Measurements from ENCODE around the gene IQGAP2. TPM values are rescaled to one million over a fixed set of nuclear protein-coding genes. Genes with fewer than 3 reads are reported as not detected.
A peak's percentile ranks its signal among the peaks of the same experiment; 100 is the strongest.
"Not testable (repeated sequence)": the region's sequence is repeated elsewhere in the genome, so short reads cannot be mapped to it uniquely, and the experiment has no call there.

IQGAP2 gene
- total RNA-seq, 1 donor from 2014 or later = 2.4 TPM

DNA sequence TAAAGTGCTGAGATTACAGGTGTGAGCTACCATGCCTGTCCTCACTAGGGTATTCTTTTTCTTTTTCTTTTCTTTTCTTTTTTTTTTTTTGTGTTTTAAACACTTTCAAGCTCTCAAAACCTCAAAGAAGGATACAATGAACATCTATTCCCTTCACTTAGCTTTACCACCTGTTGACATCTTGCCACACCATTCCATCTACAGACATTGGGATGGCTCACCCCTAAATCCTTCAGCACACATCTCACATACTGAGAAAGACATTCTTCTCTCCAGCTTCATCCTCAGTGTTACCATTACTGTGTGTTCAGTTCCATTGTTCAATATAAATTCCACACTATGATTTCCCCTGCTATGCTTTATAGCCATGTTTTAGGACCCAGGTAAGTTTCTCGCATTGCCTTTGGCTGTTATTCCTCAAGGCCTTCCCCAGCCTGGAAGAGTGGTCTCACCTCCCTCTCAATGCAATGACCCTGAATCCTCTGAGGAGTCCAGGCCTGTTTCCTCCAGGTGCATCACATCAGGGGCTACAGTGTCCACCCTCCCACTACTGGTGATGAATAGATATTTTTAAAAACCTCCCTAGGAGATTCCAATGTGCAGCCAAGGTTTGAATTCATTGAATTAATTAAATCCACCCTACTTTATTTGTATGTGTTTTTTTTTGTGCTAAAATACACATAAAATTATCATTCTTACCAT, 16.7 kb downstream of the IQGAP2 start:
- no peak for DNase-seq

DNA sequence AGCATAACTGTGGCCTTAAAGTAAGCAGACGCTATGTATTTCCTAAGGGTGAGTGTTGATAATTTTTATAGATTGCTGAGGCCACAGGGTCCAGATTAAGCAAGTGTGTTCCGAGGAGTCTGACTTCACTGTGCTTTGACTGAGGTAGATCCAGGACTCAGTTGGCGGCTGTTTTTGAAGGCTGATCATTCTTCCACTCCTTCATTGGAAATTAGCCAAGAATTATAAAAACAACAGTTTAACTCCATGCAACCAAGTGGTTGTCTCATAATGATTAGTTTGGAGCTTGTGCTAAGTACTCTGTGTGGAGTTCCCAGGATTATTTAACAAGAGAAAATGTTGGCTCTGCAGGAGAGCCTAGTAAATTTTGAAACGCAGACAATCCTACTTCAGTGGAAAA, 19.1 kb downstream of the IQGAP2 start:
- DNase-seq = no peak

DNA sequence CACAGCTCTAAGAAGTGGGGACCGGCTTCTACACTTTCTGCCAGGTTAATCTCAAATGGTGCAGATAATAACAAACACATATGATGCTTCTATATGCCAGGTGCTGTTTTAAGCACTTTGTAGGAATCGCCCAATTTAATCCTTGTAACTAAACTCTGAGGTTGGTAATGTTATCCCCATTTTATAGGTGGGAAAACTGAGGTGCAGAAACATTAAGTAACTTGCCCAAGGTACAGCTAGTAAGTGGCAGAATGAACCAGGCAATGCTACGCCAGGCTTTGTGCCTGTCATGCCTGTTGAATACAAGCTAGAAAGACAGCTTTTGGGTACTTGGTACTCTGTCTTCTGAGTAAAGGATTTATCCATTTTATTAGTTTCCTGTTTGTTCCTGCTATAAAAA, 19.7 kb downstream of the IQGAP2 start:
- no peak for DNase-seq

DNA sequence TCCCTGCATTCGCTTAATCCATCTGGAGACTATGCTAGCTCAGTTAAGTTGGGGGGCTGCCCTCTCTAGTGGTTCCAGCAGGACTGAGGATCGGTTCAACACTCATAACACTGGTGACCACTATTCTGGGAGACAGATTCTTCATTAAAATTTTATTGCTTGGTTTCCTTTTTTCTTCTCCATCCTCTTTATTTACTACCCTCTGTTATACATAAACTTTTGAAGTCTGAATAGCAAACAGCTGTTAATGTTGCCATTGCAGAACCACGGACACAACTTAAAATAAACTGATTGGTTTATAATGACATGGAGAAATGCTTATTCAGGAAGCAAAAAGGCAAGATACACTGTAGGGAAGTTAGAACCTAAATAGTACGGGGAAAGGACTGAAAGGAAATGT, 22.1 kb downstream of the IQGAP2 start:
- no peak for DNase-seq

DNA sequence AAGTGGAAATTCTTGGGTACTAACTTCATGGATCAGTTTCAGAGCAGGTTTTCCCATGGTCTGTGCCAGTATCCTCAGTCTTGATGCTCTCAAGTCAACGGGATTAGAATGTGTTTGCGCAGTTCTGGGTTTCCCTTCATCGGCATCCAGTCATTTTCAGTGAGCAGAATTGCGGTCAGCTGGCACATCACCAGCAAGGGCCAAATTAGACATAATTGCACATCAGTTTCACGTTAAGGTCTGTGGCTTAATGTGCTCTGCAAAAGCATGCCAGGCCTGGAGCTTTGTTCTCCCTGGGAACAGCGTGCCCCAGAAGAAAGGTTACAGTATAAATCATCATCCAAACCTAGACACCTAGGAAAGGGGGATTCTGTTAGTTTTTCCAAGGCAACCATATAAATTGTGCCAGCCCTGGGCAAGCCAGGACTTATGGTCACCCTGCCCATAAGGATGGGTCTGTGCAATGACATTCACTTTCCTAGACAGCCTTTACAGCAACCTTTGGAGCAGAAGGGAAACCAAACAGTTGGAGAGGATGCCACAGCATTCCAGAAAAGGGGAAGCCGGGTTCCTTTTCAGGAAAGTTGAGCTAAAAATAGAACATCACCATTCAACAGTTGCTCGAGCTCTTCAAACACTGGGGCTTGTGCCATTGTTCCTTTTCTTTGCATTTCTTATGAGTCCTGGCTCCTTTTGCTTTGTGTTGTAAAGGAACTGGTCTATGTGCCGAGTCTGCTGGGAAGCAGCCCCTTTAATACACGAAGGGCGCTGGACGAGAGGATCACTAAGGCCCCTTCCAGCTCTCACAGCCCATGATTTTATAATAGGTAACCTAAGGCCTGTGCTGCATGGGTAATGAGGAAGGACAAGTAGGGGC, 23.1 kb downstream of the IQGAP2 start:
- DNase-seq = peak; percentile 10

DNA sequence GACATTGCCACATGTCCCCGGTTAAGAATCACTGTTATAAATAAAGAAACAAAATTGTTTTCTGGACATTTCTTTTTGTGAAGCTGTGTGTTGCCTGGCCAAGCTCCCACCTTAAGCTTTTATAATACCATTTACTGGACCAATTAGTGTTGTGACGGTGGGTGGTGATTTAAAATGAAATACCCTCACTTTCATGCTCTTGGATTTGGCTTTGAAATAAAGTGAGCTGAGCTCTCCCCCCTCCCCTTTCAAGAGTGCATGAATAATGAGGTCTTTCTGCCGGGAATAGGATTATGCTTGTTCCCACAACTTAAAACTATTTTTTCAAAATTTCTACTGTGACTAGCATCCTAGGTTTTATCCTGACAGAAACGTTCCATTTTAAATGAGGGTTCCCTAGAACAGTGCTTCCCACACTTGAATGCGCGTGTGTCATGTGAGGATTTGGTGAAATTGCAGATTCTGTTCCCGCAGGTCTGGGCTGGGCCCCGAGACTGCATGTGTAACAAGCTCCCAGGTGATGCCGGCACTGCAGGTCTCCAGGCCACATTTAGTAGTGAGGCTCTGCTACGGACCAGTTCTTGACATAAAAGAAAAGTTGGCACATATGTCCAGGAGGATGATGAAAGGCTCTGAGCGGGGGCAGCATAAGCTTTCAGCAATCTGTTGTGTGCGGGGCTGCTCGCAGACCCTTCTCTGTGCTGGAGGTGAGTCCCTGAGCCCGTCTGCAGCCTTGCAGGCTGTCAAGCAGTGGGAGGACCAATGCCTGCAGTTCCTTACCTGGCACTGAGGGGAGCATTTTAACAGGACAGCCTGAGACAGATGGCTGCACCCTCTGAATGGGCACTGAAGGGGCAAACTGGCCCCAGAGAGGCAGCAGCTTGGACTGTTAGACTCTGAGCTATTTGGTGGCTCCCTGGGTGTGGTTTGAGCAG, 24.4 kb downstream of the IQGAP2 start:
- no peak for DNase-seq

DNA sequence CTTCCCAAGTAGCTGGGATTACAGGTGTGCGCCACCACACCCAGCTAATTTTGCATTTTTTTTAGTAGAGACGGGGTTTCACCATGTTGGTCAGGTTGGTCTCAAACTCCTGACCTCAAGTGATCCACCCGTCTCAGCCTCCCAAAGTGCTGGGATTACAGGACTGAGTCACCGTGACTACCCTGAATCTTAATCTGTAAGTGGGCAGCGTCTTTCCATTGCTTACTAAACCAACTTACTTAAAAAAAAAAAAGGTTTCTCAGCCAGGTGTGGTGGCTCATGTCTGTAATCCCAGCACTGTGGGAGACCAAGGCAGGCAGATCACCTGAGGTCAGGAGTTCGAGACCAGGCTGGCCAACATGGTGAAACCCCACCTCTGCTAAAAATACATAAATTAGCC, 25.5 kb downstream of the IQGAP2 start:
- DNase-seq = not testable (repeated sequence)

DNA sequence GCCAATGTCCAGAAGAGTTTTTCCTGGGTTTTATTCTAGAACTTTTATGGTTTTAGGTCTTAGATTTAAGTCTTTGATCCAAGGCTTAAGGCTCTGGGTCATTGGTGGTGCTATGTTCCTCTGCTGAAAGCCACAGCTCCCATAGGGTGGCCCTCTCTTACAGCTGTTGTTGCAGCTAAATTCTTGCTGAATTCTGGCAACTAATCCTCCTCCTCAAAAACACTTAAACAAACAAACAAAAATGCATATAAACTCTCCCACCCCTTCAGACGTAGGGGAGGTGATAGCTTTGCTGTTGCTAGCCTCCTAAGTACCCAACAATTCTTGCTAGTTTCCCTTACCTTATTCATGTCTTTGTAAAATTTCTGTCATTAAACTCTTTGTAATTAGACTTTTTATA, 30.2 kb downstream of the IQGAP2 start:
- no peak for DNase-seq

DNA sequence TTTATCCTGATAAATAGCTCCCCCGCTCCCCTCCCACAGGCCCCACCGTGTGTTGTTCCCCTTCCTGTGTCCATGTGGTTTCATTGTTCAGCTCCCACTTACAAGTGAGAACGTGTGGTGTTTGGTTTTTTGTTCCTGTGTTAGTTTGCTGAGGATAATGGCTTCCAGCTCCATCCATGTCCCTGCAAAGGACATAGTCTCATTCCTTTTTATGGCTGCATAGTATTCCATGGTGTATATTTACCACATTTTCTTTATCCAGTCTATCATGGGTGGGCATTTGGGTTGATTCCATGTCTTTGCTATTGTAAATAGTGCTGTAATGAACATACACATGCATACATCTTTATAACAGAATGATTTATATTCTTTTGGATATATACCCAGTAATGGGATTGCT, 34.4 kb downstream of the IQGAP2 start:
- DNase-seq = not testable (repeated sequence)

DNA sequence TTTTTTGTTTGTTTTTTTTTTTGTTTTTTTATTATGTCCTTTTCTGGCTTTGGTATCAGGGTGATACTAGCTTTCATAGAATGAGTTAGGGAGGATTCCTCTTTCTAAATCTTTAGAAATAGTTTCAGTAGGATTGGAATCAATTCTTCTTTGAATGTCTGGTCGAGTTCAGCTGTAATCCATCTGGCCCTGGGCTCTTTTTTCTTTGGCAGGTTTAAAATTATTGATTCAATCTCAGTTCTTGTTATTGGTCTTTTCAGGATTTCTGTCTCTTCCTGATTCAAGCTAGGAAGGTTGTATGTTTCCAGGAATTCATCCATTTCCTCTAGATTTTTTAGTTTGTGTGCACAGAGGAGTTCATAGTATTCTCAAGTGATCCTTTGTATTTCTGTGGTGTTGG, 34.9 kb downstream of the IQGAP2 start:
- DNase-seq = no peak

DNA sequence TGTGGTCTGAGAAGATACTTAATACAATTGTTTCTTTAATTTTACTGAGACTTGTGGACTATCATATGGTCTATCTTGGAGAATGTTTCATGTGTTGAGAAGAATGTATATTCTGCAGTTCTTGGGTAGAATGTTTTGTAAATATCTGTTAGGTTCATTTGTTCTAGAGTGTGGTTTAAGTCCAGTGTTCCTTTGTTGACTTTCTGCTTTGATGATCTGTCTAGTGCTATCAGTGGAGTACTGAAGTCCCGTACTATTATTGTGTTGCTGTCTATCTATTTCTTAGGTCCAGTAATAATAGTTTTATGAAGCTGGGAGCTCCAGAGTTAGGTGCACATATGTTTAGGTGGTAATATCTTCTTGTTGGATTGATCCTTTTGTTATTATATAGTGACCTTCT, 36.1 kb downstream of the IQGAP2 start:
- DNase-seq = no peak

DNA sequence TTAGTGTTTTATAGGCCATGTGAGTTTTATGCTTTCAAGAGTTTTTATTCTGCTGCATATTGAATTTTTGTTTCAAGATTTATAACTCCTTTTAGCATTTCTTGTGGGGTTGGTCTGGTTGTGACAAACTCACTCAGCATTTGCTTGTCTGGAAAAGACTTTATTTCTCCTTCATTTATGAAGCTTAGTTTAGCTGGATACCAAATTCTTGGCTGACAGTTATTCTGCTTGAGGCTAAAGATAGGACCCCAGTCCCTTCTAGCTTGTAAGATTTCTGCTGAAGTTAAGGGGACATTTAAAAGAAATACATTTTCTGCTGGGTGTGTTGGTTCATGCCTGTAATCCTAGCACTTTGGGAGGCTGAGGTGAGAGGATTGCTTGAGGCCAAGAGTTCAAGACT, 36.8 kb downstream of the IQGAP2 start:
- DNase-seq = no peak

DNA sequence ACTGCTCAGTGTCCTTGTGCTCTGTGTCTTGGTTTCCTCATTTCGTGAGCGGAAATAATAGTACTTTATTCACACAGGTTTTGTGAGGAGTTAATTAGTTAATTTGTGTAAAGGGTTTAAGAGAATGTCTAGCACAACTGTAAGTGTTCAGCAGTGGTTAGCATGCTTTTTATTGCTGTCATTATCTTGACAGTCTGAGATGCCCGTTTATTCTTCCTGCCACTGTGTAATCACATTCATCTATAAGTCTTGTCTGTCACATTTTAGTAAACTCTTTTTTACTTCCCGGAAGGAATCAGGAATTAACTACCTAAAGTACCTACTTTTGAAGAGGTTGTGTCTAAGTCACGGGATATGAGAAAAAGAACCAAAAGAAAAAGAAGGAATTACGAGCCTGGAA, 38.0 kb downstream of the IQGAP2 start:
- no peak for DNase-seq

DNA sequence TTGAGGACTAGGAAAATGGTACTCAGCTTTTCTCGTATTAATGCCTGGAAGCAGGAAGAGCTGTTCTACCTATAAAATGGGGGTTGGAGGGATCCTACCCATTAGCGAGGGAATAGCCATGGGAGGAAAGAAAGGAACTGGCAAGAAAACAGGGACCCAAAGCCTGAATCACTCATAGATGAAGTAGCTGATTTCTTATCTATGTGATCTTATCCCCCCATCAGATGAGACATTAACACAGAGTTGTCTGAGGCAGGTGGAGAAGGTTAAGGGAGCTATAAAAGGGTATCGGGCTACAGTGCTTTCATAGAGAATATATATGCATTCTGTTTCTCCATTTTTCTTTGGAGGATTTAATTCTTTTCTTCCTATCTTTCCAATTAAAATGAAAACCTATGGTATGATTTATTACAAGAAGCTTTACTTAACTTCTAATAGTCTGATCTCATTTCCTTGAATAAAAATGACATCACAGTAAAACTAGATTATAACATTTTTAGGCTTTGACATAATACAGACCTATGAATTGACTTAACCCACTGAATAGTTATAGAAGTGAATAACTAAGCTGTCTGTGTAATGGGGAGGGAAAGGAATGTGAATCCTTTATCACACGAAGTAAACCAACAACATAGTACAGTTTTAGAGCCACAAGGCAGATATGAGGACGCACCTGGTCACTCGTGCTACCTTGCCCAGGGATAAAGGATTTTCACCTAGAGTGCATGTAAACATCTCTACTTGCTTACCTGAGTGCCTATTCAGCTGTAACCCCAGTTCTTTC, 39.0 kb downstream of the IQGAP2 start:
- no peak for DNase-seq

DNA sequence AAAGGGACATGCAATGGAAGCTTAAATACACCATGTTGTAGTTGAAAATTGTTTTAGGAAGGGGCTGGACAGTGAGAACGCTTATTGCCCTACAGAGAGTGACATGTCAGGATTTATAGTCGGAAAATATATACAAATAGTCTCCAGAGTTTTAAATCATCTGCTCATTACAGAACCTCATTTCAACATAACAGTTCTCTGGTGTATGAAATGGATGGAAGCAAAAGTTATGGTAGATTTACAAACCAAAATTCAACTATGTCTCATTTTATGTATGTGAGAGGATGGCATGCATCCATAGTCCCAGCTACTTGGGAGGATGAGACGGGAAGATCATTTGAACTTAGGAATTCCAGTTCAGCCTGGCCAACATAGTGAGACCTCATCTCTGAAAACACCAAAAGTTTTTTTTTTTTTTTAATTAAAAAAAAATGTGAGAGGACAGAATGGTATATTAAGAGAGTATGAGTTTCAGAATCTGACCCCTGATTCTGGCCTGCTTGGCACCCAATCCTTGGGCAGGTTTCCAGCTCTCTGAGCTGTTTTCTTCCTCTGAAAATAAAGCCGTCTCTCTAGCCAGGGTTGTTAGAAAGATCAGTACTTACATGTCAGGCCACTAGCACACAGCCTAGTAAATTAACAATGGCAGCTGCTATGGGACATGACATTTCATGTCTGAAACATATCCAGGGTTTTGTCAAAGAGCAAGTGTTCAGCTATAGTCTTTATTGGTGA, 40.1 kb downstream of the IQGAP2 start:
- no peak for DNase-seq

DNA sequence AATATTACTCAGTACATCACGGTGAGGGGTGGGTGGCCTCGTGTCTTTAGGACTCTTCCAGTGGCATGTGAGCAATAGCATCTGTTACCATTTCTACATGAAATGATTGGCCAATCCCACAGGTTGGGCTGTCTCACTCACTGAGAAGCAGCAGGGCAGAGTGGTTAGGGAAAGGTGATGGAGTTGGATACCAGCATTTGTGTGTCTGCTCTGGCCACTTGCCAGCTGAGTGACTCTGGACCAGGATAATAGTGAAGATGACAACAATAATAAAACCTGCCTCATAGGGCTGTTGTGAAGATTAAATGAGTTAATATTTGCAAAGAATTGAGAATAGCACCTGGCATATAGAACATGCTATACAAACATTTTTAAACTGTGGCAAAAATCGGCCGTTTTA, 42.0 kb downstream of the IQGAP2 start:
- DNase-seq = no peak

DNA sequence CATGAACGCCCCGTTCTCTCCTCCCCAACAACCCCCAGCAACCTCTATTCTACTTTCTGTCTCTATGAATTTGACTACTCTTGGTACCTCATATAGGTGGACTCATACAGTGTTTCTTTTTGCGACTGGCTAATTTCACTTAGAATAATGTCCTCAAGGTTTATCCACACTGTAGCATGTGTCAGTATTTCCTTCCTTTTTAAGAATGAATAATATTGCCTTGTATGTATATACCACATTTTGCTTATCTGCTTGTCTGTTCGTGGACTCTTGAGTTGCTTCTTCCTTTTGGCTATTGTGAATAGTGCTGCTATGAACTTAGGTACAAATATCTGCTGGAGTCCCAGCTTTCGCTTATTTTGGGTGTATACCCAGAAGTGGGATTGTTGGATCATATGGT, 42.7 kb downstream of the IQGAP2 start:
- DNase-seq = no peak

DNA sequence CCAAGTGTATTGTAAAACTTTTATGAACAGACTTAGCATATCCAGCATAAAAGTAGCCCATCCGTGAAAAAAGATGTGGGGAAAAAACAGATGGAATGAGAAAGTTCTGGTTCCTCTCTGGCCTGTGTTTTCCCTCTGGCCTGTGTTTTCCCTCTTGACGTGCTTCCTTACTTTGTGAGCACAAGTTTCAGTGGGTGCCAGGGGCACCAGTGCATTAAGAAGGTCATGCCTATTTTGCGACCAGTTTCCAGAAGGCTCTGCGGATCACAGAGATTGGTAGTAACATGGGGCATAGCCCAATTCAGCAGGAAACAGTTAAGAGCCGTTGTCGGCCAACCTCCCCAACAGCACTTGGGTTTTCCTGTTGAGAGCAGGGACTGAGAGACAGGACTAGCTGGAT, 43.7 kb downstream of the IQGAP2 start:
- no peak for DNase-seq

DNA sequence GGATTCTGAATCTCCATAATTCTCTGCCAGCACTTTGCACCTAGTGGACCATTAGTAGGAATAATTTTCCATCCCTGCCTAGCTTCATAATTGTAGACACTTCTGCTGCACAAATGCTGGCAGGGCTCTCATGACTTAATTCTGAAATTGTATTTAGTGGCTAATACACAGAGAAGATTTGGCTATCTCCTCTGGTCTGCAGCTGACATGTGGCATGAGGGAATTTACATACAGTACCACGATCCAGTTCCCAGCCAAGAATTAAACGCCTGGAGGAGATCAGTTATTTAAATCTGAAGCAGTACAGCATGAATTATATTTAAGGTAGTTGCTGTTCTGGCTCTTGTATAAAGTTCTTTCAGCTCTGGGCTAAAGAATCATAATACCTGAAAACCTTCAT, 46.5 kb downstream of the IQGAP2 start:
- DNase-seq = no peak

DNA sequence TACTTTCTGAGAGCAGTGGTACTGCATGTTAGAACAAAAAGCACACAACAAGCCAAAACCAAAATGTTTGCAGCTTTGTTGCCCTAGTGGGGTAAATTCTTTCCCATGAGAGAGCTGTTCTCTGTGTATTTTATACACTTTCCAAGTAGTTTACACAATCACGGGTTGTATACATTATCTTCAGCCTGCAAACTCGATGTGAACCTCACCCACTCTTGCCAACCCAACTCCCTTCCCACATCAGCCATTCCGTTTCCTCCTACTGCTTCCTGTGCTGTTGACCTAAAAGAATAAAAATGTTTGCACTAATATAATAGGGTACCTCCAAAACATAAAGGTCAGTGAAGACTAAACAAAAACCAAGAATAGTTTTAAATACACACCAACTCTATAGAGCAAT, 47.0 kb downstream of the IQGAP2 start:
- no peak for DNase-seq

DNA sequence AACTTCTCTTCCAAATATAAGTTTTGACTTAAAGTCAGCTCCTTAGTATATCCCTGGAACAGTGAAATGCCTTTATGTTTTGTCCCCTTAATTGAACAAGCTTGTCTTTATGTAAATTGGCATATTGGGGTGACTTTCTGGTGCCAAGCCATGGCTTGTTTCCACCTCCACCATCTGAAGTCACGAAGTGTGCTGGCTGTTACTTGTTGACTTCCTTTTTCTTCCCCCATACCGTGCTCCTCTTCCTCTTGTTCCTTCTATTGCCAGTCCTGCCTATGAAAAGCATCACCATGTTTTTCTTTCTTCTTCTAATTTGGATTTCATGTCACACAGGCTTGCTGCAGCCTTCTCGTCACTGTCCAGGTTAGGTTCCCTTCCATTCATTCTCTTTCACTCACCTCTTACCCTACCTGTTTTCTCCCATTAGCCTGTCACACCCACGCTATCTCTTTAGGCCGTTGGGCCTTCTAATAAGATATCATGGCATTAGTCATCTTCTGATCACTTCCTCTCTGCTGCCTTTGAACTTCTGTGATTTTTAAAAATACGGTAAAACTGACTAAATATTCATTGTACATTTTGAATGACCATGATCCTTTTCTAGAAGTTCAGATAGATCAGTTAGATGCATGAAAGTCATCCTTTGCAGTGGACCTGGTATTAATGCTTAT, 48.1 kb downstream of the IQGAP2 start:
- DNase-seq = no peak

Data from dermis blood vessel endothelial cell (primary cell).